T-helper 1 cell treated with Interleukin-12 subunit alpha and Interleukin-12 subunit beta and Interleukin-4 antibody, amounts not matched to agents 30 ng/mL and 1 ng/mL, for 36 hours (primary cell): ENCODE results near the gene GSTO1. TPM values are rescaled to one million over a fixed set of nuclear protein-coding genes. Genes with fewer than 3 reads are reported as not detected.
"Not testable (repeated sequence)": the region's sequence is repeated elsewhere in the genome, so short reads cannot be mapped to it uniquely, and the experiment has no call there.

ENCODE experiments used
- intact Hi-C: fragments of 100-400 bp; cut with micrococcal nuclease; formaldehyde crosslinking; loops from one replicate; pipeline ENCODE4 v1.15.1; 2024
- total RNA-seq: library from RNA; stranded (reverse); gene quantifications from 2 replicates; pipeline ENCODE4 v1.2.3, GENCODE V29; 2022

The GSTO1 gene
- total RNA-seq = 112 and 115 TPM in 2 replicates

DNA sequence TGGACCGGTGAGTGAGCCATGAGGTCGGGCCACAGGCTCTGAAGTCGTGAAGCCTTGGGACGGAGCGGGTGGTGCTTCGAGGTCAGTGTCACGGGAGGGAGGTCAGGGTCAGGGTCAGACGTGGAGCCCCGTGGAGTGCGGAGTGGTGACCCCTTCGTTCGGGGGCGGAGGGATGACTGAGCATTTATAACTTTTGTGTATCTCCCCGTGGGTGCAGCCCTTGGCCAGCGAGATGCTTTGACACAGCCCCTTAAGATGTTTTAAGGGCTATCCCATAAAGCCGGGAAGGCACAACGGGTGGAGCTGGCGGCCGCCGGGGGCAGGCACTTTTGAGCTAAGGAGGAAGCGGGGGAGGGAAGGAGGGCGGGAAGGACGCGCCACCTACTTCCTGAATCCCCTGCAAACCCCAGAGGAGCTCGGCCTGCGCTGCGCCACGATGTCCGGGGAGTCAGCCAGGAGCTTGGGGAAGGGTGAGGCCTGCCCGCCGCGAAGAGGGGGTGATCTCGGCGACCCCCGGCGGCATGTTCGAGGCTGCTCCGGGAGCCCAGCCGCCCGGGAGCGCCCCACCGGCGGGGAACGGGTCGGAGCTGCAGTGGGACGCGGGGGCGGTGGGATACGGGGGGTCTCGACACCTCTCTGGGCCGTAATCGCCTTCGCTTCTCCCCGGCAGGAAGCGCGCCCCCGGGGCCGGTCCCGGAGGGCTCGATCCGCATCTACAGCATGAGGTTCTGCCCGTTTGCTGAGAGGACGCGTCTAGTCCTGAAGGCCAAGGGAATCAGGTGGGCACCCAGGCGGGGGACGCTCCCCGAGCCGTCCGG lies at the start of gene GSTO1:
Gene GSTO1 (plus strand): TSS at position 400 of the 818 bp plus-strand sequence. CDS start 37 bp downstream, at position 437.
- intact Hi-C loops = loop anchor here (1.0 kb wide), 2 partner anchors 14 to 22 kb away; partner anchors contain the start of gene CFAP43

DNA sequence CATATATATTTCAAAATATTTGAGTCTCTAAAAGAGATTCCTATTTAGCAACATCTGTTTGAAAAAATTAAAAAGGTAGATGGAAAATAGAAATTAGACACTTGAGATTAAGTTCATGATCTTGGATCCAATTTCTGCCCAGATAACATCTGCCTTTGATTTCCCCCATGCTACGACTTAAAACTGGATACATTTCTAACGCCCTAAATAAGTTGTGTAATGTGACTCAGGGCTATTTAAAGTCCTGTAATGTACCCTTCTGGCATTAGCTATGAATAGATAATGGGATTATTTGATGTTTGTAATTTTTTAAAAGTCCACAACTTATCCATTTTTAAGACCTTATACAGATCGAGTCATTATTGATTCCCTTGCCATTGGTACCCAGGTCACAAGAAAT lies 46.0 kb upstream of the GSTO1 start:
- intact Hi-C loops = loop anchor here (1.0 kb wide), 2 partner anchors 320 to 495 kb away; no protein-coding TSS in a partner anchor

DNA sequence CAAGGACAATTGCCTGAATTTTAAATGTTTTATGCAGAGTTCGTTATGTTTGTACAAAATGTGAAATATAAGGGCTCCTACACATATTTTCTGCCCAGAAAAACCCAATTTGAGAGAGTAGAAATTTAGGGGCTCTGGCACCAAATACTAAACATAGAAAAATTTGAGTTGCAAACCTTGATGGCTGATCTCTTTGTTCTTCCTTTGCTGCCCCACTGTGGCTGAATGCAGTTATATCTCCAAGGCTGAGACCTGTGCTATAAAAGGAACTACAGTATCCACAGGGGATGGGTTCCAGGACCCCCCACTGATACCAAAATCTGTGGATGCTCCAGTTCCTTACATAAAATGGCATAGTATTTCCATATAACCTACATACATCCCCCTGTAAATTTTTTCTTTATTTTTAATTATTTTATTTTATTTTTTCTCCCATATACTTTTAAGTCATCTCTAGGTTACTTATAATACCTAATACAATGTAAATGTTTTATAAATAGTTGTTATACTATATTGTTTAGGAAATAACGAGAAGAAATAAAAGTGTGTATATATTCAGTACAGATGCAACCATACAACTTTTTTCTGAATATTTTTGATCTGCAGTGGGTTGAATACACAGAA lies 45.0 kb upstream of the GSTO1 start:
- intact Hi-C loops = loop anchor here (1.0 kb wide), 2 partner anchors 321 to 496 kb away; no protein-coding TSS in a partner anchor

DNA sequence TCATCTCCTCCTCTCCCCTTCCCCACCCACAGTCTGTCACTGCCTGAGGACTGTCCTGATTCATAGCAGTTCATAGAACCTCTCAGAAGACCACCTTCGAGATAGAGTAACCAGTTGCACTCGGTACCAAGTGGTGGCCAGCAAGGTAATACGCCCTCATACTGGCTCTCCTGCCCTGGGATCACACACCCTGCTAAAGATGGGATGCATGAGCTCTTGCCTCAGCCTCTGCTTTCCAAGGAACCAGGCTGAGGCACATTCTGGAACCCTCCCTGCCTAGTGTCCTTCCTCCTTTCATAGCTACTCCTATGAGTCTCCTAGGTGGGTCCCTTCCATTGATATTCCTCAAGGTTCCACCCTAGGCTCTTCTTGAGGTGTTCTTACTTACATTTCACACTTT lies 38.1 kb upstream of the GSTO1 start:
- intact Hi-C loops = no loop called here

DNA sequence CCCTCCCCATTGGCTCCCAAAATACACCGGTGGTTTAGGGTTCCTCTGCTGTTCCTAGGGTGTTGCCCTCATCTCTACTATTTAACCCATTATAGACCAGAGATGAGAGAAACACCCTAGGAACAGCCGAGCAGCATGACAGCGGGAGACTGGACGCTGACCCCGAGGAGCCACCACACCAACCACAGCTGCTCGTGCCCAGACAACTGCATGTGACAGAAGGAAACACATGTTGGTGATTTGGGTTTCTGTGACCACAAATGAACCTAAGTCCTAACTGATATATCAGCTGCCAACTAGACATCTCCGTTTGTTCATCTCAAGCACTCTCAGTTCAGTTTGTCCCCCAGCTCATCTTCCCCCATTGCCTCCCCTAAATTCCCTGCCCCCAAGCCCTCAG lies 35.9 kb upstream of the GSTO1 start:
- intact Hi-C loops = no loop called here

DNA sequence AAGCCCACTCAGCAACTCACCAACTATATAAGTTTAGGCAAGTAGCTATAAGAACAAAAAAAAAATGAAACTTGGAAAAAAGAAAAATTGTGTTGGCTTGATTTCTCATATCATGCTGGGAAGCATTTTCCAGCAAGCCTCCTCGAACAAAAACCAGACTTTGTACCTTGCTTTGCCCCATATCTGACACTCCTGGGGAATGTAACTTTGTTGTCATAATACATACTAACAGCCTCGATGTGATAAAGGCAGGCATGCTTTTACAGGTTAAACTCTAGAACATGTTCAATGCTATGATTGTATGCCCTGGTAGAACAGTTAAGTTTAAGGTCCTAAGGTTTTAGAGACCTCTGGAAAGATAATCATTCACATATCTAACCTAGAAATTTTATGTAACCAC lies 34.2 kb upstream of the GSTO1 start:
- intact Hi-C loops = no loop called here

DNA sequence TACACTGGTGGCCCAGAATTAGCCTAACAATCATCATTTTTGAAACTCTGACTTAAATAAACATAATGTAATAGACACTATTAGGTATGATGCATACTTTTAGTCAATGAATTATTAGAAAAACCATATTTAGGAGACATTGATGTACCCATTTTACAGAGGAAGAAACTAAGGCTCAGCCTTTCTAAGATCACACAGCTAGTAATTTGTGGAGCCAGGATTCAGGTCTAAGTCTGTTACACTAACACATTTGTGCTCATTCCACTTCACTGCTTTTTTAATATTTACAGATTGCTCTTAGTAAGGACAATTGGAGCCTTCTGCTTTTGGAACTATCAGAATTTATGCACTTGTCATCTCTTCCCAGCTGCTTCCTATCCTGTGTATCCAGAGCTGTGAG lies 31.4 kb upstream of the GSTO1 start:
- intact Hi-C loops = no loop called here

DNA sequence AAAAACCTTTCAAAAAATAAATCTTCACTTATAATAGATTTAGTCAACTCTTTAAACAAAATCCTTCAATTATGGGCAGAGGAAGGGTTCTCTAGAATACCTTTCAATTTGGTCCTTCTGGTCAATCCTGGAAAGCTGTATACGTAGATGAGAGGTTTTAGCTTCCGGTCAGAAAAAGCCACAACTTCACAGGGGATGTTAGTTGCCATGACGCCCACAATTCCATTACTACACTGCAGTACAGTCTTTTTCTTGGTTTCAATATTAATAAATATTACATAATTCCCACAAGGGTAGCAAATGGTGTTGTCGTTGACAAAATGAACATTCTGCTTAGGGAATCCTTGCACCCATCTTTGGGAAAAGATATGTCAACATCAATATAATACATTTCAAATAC lies 24.2 kb upstream of the GSTO1 start:
- intact Hi-C loops = no loop called here

DNA sequence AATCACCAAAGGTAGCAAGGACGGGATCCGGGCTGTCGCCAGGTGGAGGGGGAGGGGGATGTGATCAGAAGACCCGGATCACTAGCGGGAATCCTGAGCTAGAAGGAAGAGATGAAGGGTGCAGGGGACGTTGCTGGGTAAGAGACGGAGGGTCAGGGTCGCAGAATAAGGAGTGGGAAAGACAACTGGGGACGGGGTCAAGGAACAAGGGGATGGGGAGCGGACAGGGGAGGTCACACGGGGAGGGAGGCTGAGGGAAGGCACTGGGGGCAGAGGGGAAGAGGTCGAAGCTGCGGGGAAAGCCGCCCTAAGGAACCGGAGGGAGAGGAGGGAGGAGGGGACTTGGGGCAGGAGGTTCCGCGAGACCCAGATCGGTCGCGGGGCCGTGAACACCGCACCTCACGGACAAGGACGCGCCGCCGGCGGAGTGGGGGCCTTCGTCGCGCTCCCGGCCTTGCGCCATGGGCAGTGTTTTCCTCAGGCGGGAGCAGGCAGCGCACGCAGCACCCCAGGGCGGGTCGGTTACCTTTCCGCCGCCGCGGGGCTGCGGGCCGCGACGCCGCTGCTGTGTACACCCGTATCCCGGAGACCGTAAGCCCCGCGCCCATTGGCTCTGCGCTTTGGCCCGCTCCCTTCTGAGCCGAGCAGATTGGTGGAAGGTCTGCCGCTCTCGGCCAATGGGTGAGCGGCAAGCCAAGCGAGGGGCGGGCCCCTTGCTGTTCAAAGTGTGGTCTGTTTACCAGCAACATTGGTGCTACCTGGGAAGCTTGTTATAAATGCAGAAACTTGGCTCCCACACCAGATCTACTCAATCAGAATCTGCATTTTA lies 22.7 kb upstream of the GSTO1 start, which contains the start of gene CFAP43:
Gene CFAP43 (minus strand): TSS at position 581 of the 829 bp plus-strand sequence. CDS start 118 bp downstream, at position 463.
- intact Hi-C loops = loop anchor here (1.0 to 2.0 kb wide), 9 partner anchors 23 to 473 kb away; partner anchors contain the start of genes CFAP58, GSTO2, ITPRIP and STN1

DNA sequence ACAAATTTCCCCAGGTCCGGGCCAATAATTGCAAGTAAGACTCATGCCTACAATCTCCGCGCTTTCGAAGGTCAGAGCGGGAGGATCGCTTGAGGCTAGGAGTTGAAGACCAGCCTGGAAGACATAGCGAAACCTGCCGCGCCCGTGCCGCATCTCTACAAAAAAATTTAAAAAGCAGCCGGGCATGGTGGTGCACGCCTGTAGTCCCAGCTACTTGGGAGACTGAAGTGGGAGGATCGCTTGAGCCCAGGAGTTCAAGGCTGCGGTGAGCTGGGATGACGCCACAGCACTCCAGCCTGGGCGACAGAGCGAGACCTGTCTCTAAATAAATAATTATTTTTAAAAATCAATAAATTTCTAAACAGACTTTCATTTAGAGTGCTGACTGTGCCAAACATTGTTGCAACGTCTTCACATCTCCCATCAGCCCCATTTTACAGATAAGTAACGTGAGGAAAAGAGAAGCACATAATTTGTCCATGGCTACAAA lies 22.0 kb upstream of the GSTO1 start:
- intact Hi-C loops = loop anchor here (1.0 to 2.0 kb wide), 9 partner anchors 23 to 474 kb away; partner anchors contain the start of genes CFAP58, GSTO2, ITPRIP and STN1

DNA sequence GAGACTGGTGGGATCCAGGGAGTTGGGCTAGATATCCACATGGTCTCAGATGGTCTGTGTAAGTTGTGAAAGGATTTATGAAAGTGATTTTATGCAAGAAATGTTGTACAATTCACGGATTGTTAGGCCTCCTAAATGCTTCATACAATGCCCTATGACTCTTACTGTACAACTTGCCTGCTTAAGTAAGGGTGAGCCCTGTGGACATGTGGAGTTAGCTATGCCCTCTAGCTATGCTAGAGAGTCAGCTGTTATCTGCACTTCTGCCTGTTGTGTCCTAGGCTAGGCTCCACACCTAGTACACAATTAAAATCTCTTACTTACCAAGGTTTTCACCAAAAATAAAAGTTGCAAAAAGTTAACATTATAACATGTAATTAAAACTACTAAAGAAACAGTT lies 20.9 kb upstream of the GSTO1 start:
- intact Hi-C loops = loop anchor here (2.0 kb wide), 3 partner anchors 265 to 475 kb away; no protein-coding TSS in a partner anchor

DNA sequence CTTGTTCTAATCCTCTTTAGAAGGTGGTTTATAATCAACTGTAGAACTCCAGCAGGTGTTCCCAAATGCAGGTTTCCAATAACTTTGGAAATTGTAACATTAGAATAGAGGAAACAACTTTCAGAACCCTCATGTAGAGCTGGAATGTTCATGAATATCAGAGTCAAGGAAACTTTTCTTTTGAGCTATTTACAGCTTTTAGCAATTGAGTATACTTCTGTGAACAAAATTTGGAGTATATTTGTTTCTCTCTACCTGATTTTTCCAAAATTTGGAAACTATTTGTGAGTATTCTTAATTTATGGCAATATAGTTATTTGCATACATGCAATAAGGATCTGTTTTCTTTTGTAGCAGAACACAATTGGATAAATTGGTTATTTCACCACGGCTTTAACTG lies 19.8 kb upstream of the GSTO1 start:
- intact Hi-C loops = no loop called here

DNA sequence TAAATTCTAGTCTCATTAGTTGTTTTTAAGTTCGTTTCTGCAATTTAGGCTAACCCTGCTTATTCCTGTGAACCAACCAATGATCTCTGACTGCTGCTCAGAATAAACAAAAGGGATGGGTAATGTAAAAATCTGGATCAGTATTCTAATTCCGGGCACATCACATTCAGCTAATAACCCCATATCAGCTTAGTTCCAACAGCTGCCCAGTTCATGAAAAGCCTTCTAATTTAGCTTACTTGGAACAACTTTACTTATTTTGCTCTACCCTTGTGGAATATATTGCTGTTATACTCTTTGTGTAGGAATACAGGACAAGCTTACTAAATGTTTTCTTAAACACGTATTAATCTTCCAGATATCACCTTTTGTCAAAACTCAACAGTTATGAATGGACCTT lies 18.9 kb upstream of the GSTO1 start:
- intact Hi-C loops = no loop called here

DNA sequence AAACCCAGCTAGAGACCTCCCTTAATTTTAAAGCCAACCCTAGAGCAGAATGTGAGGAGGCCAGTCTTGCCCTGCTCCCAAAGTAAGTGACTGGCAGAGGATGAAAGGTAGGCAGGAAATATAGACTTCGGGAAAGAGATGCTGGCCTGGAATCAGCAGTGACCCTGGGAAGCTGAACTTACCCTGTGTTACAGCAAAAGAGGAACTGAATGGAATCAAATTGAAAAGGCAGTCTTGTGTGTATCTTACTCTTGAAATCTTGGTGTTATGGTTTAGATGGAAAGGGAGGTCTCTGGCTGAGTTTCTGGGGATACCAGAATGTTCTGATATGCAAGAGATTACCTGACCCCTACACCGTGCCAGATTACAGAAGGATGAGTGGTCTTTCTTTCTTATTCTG lies 14.6 kb upstream of the GSTO1 start:
- intact Hi-C loops = no loop called here

DNA sequence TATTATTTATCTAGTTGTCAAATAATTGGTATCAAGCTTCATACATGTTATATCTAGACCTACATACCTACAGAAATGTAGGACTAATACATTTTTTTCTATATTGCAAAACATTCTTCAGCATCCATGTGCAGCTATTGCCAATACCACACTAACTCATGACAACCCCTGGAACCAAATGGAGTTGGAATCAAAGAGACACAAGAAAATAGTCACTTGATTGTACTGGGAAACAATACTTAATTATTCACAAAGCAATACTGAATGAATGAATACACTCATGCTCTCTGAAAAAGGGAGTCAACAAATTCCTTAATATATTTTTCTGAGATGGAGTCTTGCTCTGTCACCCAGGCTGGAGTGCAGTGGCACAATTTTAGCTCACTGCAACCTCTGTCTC lies 12.1 kb upstream of the GSTO1 start:
- intact Hi-C loops = no loop called here

DNA sequence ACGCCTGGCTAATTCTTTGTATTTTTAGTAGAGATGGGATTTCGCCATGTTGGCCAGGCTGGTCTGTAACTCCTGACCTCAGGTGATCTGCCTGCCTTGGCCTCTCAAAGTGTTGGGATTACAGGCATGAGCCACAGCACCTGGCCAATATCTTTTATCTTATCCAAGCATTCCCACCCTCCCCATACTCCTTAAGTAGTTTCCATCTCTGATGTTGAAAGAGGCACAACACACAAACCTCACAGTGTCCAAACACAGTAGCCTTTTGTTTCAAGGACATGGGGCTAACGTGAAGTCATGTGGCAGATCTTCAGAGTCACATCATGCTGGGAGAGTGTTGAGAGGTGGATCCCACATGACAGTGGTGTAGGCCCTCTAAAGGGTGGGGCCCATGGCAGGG lies 11.7 kb upstream of the GSTO1 start:
- intact Hi-C loops = not testable (repeated sequence)

DNA sequence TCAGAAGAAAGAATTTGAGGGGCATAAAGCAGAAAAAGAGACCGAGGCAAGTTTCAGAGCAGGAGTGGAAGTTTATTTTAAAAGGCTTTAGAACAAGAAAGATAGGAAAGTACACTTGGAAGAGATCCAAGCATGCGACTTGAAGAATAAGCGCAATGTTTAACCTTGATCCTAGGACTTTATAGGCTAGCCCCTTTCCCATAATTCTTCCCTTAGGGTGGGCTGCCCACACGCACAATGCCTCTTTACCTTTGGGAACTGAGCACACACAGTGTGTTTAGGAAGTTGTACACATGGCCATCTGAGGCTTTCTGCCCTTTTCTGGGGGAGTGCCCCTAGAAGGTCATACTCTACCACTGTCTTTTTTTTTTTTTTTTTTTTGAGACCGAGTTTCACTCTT lies 11.2 kb upstream of the GSTO1 start:
- intact Hi-C loops = no loop called here

DNA sequence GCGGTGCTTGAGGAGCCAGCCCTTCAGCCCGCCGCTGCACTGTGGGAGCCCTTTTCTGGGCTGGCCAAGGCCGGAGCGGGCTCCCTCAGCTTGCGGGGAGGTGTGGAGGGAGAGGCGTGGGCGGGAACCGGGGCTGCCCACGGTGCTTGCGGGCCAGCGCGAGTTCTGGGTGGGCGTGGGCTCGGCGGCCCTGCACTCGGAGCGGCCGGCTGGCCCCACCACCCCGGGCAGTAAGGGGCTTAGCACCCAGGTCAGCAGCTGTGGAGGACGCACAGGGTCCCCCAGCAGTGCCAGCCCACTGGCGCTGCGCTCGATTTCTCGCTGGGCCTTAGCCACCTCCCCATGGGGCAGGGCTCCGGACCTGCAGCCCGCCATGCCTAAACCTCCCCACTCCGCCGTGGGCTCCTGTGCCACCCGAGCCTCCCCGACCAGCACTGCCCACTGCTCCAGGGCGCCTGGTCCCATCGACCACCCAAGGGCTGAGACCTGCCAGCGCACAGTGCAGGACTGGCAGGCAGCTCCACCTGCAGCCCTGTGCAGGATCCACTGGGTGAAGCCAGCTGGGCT lies 9.5 kb upstream of the GSTO1 start:
- intact Hi-C loops = no loop called here

DNA sequence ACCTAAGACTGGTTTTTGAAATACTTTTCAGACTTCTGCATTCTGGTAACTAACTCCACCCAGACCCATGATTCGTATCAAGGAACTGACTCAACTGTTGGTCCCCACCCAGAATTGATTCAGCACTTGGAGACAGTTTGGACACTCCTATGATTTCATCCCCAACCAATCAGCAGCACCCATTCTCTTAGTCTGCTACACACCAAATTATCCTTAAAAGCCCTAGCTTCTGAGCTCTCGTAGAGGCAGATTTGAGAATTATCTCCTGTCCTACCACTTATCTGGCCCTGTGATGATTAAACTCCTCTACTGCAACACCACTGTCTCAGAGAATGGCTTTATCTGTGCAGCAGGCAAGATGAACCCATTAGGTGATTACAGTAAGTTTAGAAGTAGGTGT lies 7.7 kb upstream of the GSTO1 start:
- intact Hi-C loops = no loop called here

DNA sequence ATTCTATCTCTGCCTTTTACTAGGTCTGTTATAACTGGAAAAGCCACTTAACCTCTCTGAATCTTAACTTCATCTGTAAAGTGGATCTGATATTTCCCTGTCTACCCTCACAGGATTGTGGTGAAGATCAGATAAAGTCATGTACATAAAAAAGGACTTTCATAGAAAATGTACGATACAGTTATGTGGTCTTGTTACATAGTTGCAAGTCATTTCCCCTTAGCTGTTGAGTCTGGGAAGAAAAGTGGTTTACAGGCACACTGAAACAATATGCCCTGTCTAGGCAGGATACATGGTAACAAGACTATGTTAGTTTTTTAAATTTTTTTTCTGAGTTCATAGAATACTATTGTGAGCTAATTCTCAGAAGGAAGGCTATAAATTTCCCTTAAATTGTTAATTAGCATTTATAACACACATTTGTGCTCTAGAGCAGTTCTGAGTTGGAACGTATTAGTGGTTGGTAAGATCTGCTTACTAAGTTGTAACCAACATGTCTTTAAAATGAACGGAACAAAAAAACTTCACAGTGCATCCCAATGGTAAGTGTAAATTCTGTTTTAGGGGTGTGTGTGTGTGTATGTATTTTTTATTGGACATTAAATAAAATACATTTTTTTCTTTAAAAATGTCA lies 7.1 kb upstream of the GSTO1 start:
- intact Hi-C loops = no loop called here
